GM12892 (cell line): ENCODE measurements around the gene HNRNPA2B1.
"Not testable (repeated sequence)": the region's sequence is repeated elsewhere in the genome, so short reads cannot be mapped to it uniquely, and the experiment has no call there.

Source experiments
- DNase-seq: peaks from one replicate; pipeline ENCODE4 v3.0.0; 2011; ENCODE audit not compliant: insufficient read length
- FAIRE-seq: peaks from 2 replicates; lab custom pipeline; 2011; peaks lifted over from hg19 to GRCh38; lab: Jason Lieb, UNC
- POLR2A ChIP-seq: IDR thresholded peaks from 2 replicates; pipeline ENCODE4 v1.6.1; 2011; ENCODE audit warnings: low read depth, low read length, control low read depth
- POLR2AphosphoS5 ChIP-seq: IDR thresholded peaks from 2 replicates; pipeline ENCODE4 v1.6.1; 2011; ENCODE audit warnings: low read depth, low read length, control low read depth
- TAF1 ChIP-seq: IDR thresholded peaks from 2 replicates; pipeline ENCODE4 v1.6.1; 2011; ENCODE audit warnings: low read depth, mild to moderate bottlenecking, control low read depth, low read length, borderline replicate concordance

The HNRNPA2B1 gene

GRCh38 chr7:26188957-26189541 is 11.5 kb downstream of the HNRNPA2B1 start:
- peak; percentile 21; the same call in 1 of the 2 replicates for TF ChIP-seq POLR2A
- TF ChIP-seq POLR2AphosphoS5 = peak; percentile 19
- TF ChIP-seq TAF1 = no peak
- DNase-seq (no peak), FAIRE-seq (peak; percentile 40)

GRCh38 chr7:26188206-26188956 is 12.2 kb downstream of the HNRNPA2B1 start:
- DNase-seq (no peak), FAIRE-seq (peak; percentile 9)
- TF ChIP-seq TAF1 = no peak
- peak; percentile 93 for TF ChIP-seq POLR2AphosphoS5
- TF ChIP-seq POLR2A = peak; percentile 54

- no peak for DNase-seq
- TF ChIP-seq POLR2A (peak; percentile 89), TAF1 (no peak), POLR2AphosphoS5 (peak; percentile 95)
- peak; percentile 54 for FAIRE-seq
Measured at GRCh38 chr7:26187380-26188205, 13.0 kb downstream of the HNRNPA2B1 start.

GRCh38 chr7:26186364-26187311 is 13.9 kb downstream of the HNRNPA2B1 start:
- no peak for DNase-seq
- FAIRE-seq = peak; percentile 24
- TF ChIP-seq TAF1 (no peak), POLR2A (peak; percentile 31; the same call in 1 of the 2 replicates), POLR2AphosphoS5 (peak; percentile 79)

GRCh38 chr7:26185844-26186180 is 14.7 kb downstream of the HNRNPA2B1 start:
- FAIRE-seq (peak; percentile 88), DNase-seq (no peak)
- no peak for TF ChIP-seq POLR2A
- TF ChIP-seq POLR2AphosphoS5 = no peak
- no peak for TF ChIP-seq TAF1

- FAIRE-seq = no peak
Measured at GRCh38 chr7:26185131-26185843, 15.3 kb downstream of the HNRNPA2B1 start.

GRCh38 chr7:26184281-26185101 is 16.1 kb downstream of the HNRNPA2B1 start:
- not testable (repeated sequence) for FAIRE-seq, DNase-seq
- TF ChIP-seq POLR2AphosphoS5 = peak; percentile 33; the same call in 1 of the 2 replicates

More at GRCh38 chr7:26185131-26185843, 15.3 kb downstream of the HNRNPA2B1 start:
- no peak for DNase-seq
- TF ChIP-seq POLR2A = peak; percentile 22
- TF ChIP-seq TAF1 = no peak
- TF ChIP-seq POLR2AphosphoS5 = peak; percentile 16

- FAIRE-seq (no peak), DNase-seq (no peak)
- TF ChIP-seq POLR2AphosphoS5 (no peak), TAF1 (no peak), POLR2A (no peak)
Measured at GRCh38 chr7:26183545-26184280, 16.8 kb downstream of the HNRNPA2B1 start.

- TF ChIP-seq TAF1 = no peak
- TF ChIP-seq POLR2A = no peak
- no peak for TF ChIP-seq POLR2AphosphoS5
- DNase-seq = no peak
- FAIRE-seq = no peak
Measured at GRCh38 chr7:26182706-26183105, 17.8 kb downstream of the HNRNPA2B1 start.
